MCF 10A (cell line): ENCODE measurements around the gene SLC25A10. TPM values are rescaled to one million over a fixed set of nuclear protein-coding genes. Genes with fewer than 3 reads are reported as not detected.

ENCODE experiments used
- BruUV-seq: library from RNA; stranded (reverse); fragments of 400-500 nt; replicated peaks from 2 replicates; lab custom pipeline; 2021; lab: Mats Ljungman, UMichigan
- CTCF ChIA-PET: fragments of 300-600 bp; sonication (Branson Sonifier 250); formaldehyde crosslinking; extraction: SDS; loops from one replicate; lab custom pipeline; 2021; ENCODE audit warnings: antibody characterized with exemption, inconsistent platforms; lab: Yijun Ruan, JAX
- POLR2A ChIA-PET: fragments of 300-600, 350-650 bp; sonication (Branson Sonifier 250); formaldehyde crosslinking; extraction: SDS; loops from one replicate; lab custom pipeline; 2020; ENCODE audit warnings: antibody characterized with exemption, inconsistent platforms; lab: Yijun Ruan, JAX
- DNase-seq: peaks from one replicate; pipeline ENCODE4 v3.0.0-alpha.2; 2018; ENCODE audit not compliant: unreplicated experiment
- H3K27ac Mint-ChIP-seq: one replicate; pipeline ENCODE4 v1.8.0; 2022; ENCODE audit warnings: mild to moderate bottlenecking, low read depth, mixed read lengths; ENCODE audit not compliant: unreplicated experiment
- H3K27me3 Mint-ChIP-seq: one replicate; pipeline ENCODE4 v1.8.0; 2022; ENCODE audit warnings: mixed read lengths; ENCODE audit not compliant: insufficient read depth, unreplicated experiment
- H3K36me3 Mint-ChIP-seq: one replicate; pipeline ENCODE4 v1.8.0; 2022; ENCODE audit warnings: mild to moderate bottlenecking, moderate library complexity, mixed read lengths; ENCODE audit not compliant: insufficient read depth, unreplicated experiment
- H3K4me1 Mint-ChIP-seq: one replicate; pipeline ENCODE4 v1.8.0; 2022; ENCODE audit warnings: mixed read lengths; ENCODE audit not compliant: insufficient read depth, unreplicated experiment
- H3K4me3 Mint-ChIP-seq: one replicate; pipeline ENCODE4 v1.8.0; 2022; ENCODE audit warnings: mild to moderate bottlenecking, moderate library complexity, mixed read lengths; ENCODE audit not compliant: unreplicated experiment
- H3K9me3 Mint-ChIP-seq: one replicate; pipeline ENCODE4 v1.8.0; 2022; ENCODE audit warnings: mixed read lengths; ENCODE audit not compliant: unreplicated experiment
- CTCF ChIP-seq: fragments of 200-600 bp; IDR thresholded peaks from one replicate; pipeline ENCODE4 v1.8.0; 2022; ENCODE audit warnings: antibody characterized with exemption, mild to moderate bottlenecking; ENCODE audit not compliant: unreplicated experiment
- intact Hi-C: fragments of 100-400 bp; cut with micrococcal nuclease; formaldehyde crosslinking; loops from 2 replicates; pipeline ENCODE4 v1.14.1; 2022
- total RNA-seq: library from RNA; stranded (reverse); gene quantifications from 2 replicates; pipeline ENCODE4 v1.2.3, GENCODE V29; 2022

SLC25A10 gene
- total RNA-seq, 1 experiment from 2014 or later, result 9.5 TPM

DNA sequence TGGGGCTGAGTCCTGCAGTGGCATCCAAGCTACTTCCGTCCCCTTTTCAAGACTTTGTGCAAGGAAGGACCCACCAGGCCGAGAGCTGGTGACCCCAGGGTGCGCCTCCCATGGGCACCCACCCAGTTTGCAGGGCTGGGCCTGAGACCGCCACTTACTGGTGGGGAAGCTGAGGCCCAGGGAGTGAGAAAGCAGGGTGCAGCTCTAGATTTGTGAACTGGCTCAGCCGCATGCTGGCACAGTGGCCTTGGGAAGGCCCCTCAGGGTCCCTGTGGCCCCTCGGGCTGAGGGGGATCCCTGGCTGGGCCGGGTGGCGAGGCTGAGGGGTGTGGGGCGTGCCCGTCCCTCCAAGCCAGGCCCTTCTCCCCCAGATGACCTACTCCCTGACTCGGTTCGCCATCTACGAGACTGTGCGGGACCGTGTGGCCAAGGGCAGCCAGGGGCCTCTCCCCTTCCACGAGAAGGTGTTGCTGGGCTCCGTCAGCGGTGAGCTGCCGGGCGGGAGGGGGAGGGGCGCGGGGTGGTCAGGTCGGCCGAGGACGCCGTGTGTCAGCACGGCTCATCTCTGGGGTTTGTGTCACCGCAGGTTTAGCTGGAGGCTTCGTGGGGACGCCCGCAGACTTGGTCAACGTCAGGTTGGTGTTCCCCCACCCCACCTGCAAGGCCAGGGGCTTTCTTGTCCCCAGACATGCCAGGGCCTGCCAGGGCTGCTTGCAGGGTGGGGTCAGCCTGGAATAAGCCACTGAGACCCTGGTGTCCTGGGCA lies 3.2 kb downstream of the SLC25A10 start:
- BruUV-seq, result no TSS peak
- peaks cover 36% of the 10 kb centered on the region for H3K36me3 Mint-ChIP-seq

DNA sequence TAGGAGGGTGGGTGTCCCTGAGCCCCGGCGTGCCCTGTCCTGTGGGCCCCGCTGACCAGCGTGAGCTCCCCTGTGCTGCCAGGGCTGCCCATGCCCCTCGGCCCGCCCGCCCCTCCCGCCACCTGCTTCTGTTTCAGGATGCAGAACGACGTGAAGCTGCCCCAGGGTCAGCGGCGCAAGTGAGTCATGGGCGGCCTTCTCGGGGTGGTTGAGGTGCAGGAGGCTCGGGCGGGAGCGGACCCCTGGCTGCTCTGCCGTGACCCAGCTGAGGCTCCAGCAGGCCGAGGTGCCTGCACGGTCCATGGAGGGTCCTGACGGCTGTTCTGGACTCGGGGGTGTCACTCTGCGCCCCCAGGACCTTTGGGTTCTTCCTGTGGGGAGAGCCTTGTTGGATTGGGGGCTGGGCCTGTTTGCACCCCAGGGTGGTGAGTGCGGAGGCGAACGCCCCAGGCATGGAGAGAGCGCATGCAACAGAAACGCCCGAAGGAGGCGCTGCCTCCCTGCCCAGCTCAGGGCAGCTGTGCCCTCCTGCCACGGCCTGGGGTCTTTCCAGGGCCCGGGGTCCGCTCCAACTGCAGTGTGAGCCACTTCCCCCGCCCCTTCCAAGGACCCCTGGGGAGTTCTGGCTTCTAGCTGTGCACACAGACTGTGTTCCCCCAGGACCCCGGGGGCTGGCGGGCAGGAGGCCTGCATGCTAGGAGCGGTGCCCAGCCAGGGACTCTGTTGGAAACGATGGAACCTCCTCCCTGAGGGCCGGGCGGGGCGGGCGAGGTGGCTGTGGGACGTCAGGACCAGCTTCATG lies 4.0 kb downstream of the SLC25A10 start:
- ChIA-PET CTCF (no interaction called here), POLR2A (interaction anchor here (5.4 kb wide), 1 partner anchor 7 kb away, joined by 49 read pairs; no protein-coding TSS in a partner anchor)
- Mint-ChIP-seq H3K27ac (no peak overlapping the region), H3K9me3 (no peaks in the 10 kb centered on the region), H3K4me1 (no peaks in the 10 kb centered on the region), H3K4me3 (no peak overlapping the region), H3K27me3 (no peaks in the 10 kb centered on the region), H3K36me3 (peaks cover 35% of the 10 kb centered on the region)
- intact Hi-C loops, result no loop called here
- no peak for TF ChIP-seq CTCF
- no peak for DNase-seq
- no TSS peak for BruUV-seq

More for the DNA sequence above, 3.2 kb downstream of the SLC25A10 start:
- Mint-ChIP-seq H3K27me3 (no peaks in the 10 kb centered on the region), H3K27ac (no peak overlapping the region), H3K4me3 (no peak overlapping the region), H3K4me1 (peaks cover 6% of the 10 kb centered on the region), H3K9me3 (no peaks in the 10 kb centered on the region)
- CTCF ChIA-PET, result interaction anchor here (0.6 to 1.2 kb wide), 2 partner anchors 8 to 143 kb away, joined by 3 to 4 read pairs; no protein-coding TSS in a partner anchor
- intact Hi-C loops, result no loop called here
- no peak for TF ChIP-seq CTCF
- POLR2A ChIA-PET, result interaction anchor here (0.8 to 5.7 kb wide), 3 partner anchors 8 to 146 kb away, joined by 4 to 63 read pairs (median 49); partner anchors contain the start of gene MRPL12
- no peak for DNase-seq

GRCh38 chr17:81716674-81716996 lies 4.6 kb downstream of the SLC25A10 start:
- CTCF ChIA-PET, result no interaction called here
- no peak for TF ChIP-seq CTCF
- BruUV-seq, result no TSS peak
- no peaks in the 10 kb centered on the region for H3K9me3 Mint-ChIP-seq
- H3K27me3 Mint-ChIP-seq, result no peaks in the 10 kb centered on the region
- intact Hi-C loops, result no loop called here
- H3K4me3 Mint-ChIP-seq, result no peak overlapping the region
- H3K27ac Mint-ChIP-seq, result no peak overlapping the region
- POLR2A ChIA-PET, result no interaction called here
- no peak for DNase-seq
- peaks cover under 1% of the 10 kb centered on the region for H3K4me1 Mint-ChIP-seq
- peaks cover 30% of the 10 kb centered on the region for H3K36me3 Mint-ChIP-seq
